Activated CD8-positive, alpha-beta T cell treated with anti-CD3 and anti-CD28 coated beads, Interleukin-2, amount 10 ng/mL, durations not matched to agents 7 days and 5 days (primary cell): ENCODE data around the gene ATG14. TPM values are rescaled to one million over a fixed set of nuclear protein-coding genes. Genes with fewer than 3 reads are reported as not detected.
"Not testable (repeated sequence)": the region's sequence is repeated elsewhere in the genome, so short reads cannot be mapped to it uniquely, and the experiment has no call there.

Experiments used
- ATAC-seq: fragments of 150-1000 bp; cut with Tn5 transposase; one replicate; pipeline ENCODE4 v1.10.0; 2021; ENCODE audit warnings: moderate library complexity
- CTCF ChIA-PET: fragments of 350-600 bp; sonication (Branson Sonifier 250); formaldehyde crosslinking; loops from one replicate; lab custom pipeline; 2021; ENCODE audit warnings: antibody characterized with exemption; lab: Charles Lee
- POLR2A ChIA-PET: fragments of 350-600 bp; sonication (Branson Sonifier 250); formaldehyde crosslinking; loops from one replicate; lab custom pipeline; 2021; ENCODE audit warnings: antibody characterized with exemption; lab: Charles Lee
- DNase-seq: peaks from one replicate; pipeline ENCODE4 v3.0.0-alpha.2; 2020
- H3K27ac Mint-ChIP-seq: one replicate; pipeline ENCODE4 v1.8.0; 2021; ENCODE audit warnings: mild to moderate bottlenecking, mixed read lengths
- H3K27me3 Mint-ChIP-seq: one replicate; pipeline ENCODE4 v1.8.0; 2021; ENCODE audit warnings: low read depth, mixed read lengths
- H3K36me3 Mint-ChIP-seq: one replicate; pipeline ENCODE4 v1.8.0; 2021; ENCODE audit warnings: low read depth, mixed read lengths
- H3K4me1 Mint-ChIP-seq: one replicate; pipeline ENCODE4 v1.8.0; 2021; ENCODE audit warnings: low read depth, mixed read lengths
- H3K4me3 Mint-ChIP-seq: one replicate; pipeline ENCODE4 v1.8.0; 2021; ENCODE audit warnings: mild to moderate bottlenecking, mixed read lengths
- H3K9me3 Mint-ChIP-seq: one replicate; pipeline ENCODE4 v1.8.0; 2022; ENCODE audit warnings: mixed read lengths; ENCODE audit not compliant: insufficient read depth
- total RNA-seq, 2 experiments: library from RNA; stranded (reverse); gene quantifications; one replicate each; pipeline ENCODE4 v1.2.3, GENCODE V29; 2021

Gene ATG14
- total RNA-seq, 2 experiments from 2014 or later = 4.4 to 4.6 TPM

DNA sequence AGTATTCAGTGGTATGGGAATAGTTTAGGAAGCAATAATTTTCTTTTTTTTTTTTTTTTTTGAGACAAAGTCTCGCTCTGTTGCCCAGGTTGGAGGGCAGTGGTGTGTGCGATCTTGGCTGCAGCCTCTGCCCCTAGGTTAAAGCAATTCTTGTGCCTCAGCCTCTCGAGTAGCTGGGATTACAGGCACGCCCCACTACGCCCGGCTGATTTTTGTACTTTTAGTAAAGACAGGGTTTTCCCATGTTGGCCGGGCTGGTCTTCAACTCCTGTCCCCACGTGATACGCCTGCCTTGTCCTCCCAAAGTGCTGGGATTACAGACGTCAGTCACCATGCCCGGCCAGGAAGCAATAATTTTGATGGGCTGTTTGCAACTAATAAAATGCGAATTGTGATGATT is 62.1 kb downstream of the ATG14 start:
- H3K4me1 Mint-ChIP-seq = peaks cover 28% of the 10 kb centered on the region
- H3K27ac Mint-ChIP-seq = no peak overlapping the region
- ChIA-PET CTCF (interaction anchor here (0.9 to 4.3 kb wide), 10 partner anchors 12 to 104 kb away, joined by 3 to 19 read pairs (median 4); no protein-coding TSS in a partner anchor), POLR2A (interaction anchor here (0.8 kb wide), 1 partner anchor 78 kb away, joined by 3 read pairs; no protein-coding TSS in a partner anchor)
- no peaks in the 10 kb centered on the region for H3K9me3 Mint-ChIP-seq
- no peak for ATAC-seq
- DNase-seq = no peak
- H3K36me3 Mint-ChIP-seq = peaks cover 9% of the 10 kb centered on the region
- H3K27me3 Mint-ChIP-seq = no peaks in the 10 kb centered on the region
- H3K4me3 Mint-ChIP-seq = no peak overlapping the region

DNA sequence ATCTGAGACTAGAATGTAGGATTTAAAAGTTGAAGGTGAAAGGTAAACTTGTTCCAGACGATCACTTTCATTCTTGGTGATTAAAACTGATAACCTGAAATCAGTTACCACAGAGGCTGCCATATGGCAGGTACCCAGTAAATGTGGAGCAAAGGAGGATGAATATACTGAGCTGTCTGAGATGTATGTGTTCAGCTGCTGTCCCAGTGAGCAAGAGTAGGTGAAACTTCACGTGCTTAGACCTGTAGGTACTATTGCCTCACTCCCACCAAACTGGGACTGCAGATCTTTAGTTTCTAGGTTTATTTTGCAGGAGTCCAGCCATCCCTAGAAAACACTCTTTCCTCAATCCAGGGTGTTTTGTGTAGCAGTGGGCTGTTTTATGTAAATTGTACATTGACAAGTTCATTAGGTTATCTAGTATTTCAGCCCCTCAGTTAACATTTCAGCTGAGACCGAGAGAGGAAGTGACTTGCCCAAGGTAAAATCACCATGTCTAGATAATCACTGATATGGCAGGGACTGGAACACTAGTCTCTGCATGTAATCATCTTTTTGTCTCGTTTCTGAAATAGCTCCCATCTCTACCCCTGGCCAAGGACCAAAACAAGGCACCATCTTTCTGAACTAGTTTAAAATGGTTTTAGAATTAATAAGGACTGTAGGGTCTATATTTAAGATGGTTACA is 62.7 kb downstream of the ATG14 start:
- ChIA-PET CTCF (interaction anchor here (1.2 to 4.3 kb wide), 3 partner anchors 17 to 78 kb away, joined by 3 to 19 read pairs (median 11); no protein-coding TSS in a partner anchor), POLR2A (no interaction called here)
- Mint-ChIP-seq H3K27ac (no peak overlapping the region), H3K27me3 (no peaks in the 10 kb centered on the region), H3K4me3 (no peak overlapping the region), H3K9me3 (no peaks in the 10 kb centered on the region), H3K36me3 (peaks cover 9% of the 10 kb centered on the region), H3K4me1 (peaks cover 22% of the 10 kb centered on the region)
- no peak for ATAC-seq
- no peak for DNase-seq

DNA sequence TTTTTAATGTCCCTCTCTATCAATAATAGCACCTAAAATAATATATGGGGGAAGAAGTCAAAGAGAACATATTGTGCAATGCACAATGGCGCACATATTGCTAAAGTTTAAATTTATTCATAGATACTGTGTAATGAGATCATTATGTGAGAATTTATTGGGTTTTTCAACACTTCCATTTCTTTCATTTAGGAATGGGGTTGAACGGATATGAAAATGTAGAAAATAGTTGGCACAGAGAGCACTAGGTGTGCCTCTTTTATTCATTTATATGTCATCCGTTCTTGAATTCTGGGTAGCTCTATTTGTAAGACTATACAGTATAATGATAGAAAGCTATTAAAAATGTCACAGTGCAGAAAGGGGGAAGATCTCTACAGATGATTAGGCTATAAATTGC is 63.9 kb downstream of the ATG14 start:
- Mint-ChIP-seq H3K36me3 (peaks cover 9% of the 10 kb centered on the region), H3K27me3 (no peaks in the 10 kb centered on the region), H3K27ac (no peak overlapping the region), H3K4me3 (no peak overlapping the region), H3K4me1 (peaks cover 17% of the 10 kb centered on the region), H3K9me3 (no peaks in the 10 kb centered on the region)
- no peak for DNase-seq
- ChIA-PET POLR2A (interaction anchor here (0.5 to 0.7 kb wide), 2 partner anchors 10 to 20 kb away, joined by 3 read pairs; no protein-coding TSS in a partner anchor), CTCF (interaction anchor here (0.9 to 2.9 kb wide), 5 partner anchors 12 to 102 kb away, joined by 3 to 19 read pairs (median 4); partner anchors contain the start of gene FBXO34)
- no peak for ATAC-seq

DNA sequence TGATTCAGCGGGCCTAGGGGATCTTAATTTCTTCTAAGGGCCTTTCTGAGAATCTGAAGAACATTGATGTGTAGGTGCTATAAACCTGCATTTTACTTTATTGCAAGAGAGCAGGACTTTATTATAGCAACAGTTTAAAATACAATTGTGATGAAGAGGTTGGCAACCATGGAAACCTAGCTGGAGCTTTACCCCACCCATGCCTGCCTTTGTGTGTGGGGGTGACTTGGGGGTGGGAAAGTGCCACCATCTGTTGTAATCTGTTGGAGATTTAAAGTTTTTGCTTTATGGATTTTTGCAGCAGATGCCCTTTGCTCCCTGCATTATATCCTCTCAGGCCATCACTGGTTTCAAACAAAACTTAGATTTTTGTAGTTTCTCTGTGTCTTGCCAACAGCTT is 64.6 kb downstream of the ATG14 start:
- ChIA-PET POLR2A (interaction anchor here (0.7 kb wide), 1 partner anchor 9 kb away, joined by 3 read pairs; no protein-coding TSS in a partner anchor), CTCF (interaction anchor here (1.0 to 2.9 kb wide), 5 partner anchors 8 to 81 kb away, joined by 3 to 19 read pairs (median 4); partner anchors contain the start of gene FBXO34)
- no peak for ATAC-seq
- peaks cover 7% of the 10 kb centered on the region for H3K36me3 Mint-ChIP-seq
- H3K27me3 Mint-ChIP-seq = no peaks in the 10 kb centered on the region
- H3K9me3 Mint-ChIP-seq = no peaks in the 10 kb centered on the region
- no peak overlapping the region for H3K27ac Mint-ChIP-seq
- H3K4me1 Mint-ChIP-seq = peaks cover 17% of the 10 kb centered on the region
- H3K4me3 Mint-ChIP-seq = no peak overlapping the region
- DNase-seq = no peak

DNA sequence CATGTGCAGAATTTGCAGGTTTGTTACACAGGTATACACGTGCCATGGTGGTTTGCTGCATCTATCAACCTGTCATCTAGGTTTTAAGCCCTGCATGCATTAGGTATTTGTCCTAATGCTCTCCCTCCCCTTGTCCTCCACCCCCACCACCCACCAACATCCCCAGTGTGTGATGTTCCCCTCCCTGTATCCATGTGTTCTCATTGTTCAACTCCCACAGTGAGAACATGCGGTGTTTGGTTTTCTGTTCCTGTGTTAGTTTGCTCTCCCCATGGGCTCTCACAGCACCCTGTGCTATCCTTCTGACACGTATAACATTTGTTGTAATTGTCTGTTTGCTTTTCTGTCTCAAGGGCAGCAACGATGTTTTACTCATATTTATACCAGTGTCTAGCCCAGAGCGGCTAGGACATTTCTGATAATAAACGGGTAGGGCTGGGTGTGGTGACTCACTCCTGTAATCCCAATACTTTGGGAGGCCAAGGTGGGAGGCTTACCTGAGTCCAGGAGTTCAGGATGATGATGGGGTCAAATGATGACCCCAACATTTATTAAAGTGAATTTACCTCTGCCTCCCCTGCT is 67.0 kb downstream of the ATG14 start:
- H3K27me3 Mint-ChIP-seq, POLR2A ChIA-PET, H3K9me3 Mint-ChIP-seq, H3K27ac Mint-ChIP-seq, H3K4me3 Mint-ChIP-seq, DNase-seq, ATAC-seq, H3K36me3 Mint-ChIP-seq: not testable (repeated sequence)
- CTCF ChIA-PET = interaction anchor here (1.9 to 2.8 kb wide), 3 partner anchors 10 to 74 kb away, joined by 7 to 17 read pairs (median 12); partner anchors contain the start of gene FBXO34
- H3K4me1 Mint-ChIP-seq = peaks cover 24% of the 10 kb centered on the region

DNA sequence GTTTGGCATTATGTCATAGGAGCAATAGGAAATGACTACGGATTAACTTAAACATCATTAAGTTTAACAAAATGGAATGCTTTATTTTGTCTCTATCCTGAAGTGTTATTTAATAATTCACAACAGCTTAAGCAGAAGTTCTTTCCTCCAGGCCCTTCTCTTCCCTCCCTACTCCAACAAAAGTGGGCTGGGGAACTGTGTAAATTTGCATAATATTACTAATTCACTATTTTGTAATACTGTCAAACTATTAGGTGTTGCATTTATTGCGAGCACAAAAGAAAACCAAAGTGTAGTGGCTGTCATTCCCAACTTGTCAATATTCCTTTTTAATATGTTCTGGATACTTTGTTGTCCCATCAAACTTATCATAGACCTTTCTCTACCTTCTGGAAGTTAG is 69.8 kb downstream of the ATG14 start:
- CTCF ChIA-PET = interaction anchor here (2.8 kb wide), 1 partner anchor 12 kb away, joined by 12 read pairs; no protein-coding TSS in a partner anchor
- H3K9me3 Mint-ChIP-seq = no peaks in the 10 kb centered on the region
- no peaks in the 10 kb centered on the region for H3K27me3 Mint-ChIP-seq
- H3K4me1 Mint-ChIP-seq = peaks cover 28% of the 10 kb centered on the region
- POLR2A ChIA-PET = no interaction called here
- H3K4me3 Mint-ChIP-seq = no peak overlapping the region
- DNase-seq (no peak), ATAC-seq (no peak)
- H3K27ac Mint-ChIP-seq = no peak overlapping the region
- peaks cover 2% of the 10 kb centered on the region for H3K36me3 Mint-ChIP-seq

DNA sequence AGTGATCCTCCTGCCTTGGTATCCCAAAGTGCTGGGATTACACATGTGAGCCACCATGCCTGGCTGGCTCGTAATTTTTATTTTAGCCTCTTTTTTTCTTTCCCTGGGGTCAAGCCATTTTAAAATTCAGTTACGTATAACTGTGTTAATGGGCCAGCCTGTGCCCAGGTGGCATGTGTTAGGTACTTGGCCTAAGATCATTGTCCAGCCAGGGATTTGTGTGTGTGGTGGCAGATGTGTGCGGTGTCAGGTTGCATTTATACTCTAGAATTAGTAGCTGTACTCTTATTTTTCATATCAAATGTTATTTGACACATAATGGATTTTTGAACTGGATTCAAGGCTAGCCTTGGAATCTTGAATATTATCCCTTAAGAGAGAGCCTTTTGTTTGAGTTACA is 71.1 kb downstream of the ATG14 start:
- Mint-ChIP-seq H3K27me3 (no peaks in the 10 kb centered on the region), H3K9me3 (no peaks in the 10 kb centered on the region), H3K4me1 (peaks cover 36% of the 10 kb centered on the region), H3K4me3 (no peak overlapping the region), H3K36me3 (peaks cover 2% of the 10 kb centered on the region), H3K27ac (no peak overlapping the region)
- CTCF ChIA-PET = interaction anchor here (1.4 to 3.5 kb wide), 2 partner anchors 10 to 15 kb away, joined by 3 to 26 read pairs; no protein-coding TSS in a partner anchor
- no peak for ATAC-seq
- no peak for DNase-seq
- POLR2A ChIA-PET = interaction anchor here (0.6 kb wide), 1 partner anchor 13 kb away, joined by 3 read pairs; no protein-coding TSS in a partner anchor

DNA sequence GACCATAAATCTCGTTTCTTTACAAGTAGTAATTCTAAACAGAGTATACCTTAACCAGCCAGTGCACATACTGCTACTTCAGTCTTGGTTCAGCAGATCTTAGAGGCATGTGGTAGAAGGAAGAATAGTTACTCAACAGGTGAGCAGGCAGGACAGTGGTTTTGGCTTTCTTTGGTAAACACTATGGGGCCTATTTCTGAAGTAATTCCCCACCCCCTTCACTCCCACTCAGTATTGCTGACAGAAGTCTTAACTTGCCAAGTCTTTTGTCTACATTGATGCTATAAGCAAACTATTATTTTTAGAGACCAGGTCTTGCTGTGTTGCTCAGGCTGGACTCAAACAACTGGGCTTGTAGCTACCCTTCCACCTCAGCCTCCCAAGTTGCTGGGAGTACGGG is 71.9 kb downstream of the ATG14 start:
- POLR2A ChIA-PET = interaction anchor here (0.6 kb wide), 1 partner anchor 14 kb away, joined by 3 read pairs; no protein-coding TSS in a partner anchor
- DNase-seq (no peak), ATAC-seq (no peak)
- Mint-ChIP-seq H3K27me3 (no peaks in the 10 kb centered on the region), H3K36me3 (peaks cover 4% of the 10 kb centered on the region), H3K4me1 (peaks cover 43% of the 10 kb centered on the region), H3K9me3 (no peaks in the 10 kb centered on the region), H3K4me3 (no peak overlapping the region), H3K27ac (peak overlapping the region; percentile 14)
- CTCF ChIA-PET = interaction anchor here (0.6 to 3.5 kb wide), 4 partner anchors 11 to 69 kb away, joined by 3 to 26 read pairs (median 3); no protein-coding TSS in a partner anchor

DNA sequence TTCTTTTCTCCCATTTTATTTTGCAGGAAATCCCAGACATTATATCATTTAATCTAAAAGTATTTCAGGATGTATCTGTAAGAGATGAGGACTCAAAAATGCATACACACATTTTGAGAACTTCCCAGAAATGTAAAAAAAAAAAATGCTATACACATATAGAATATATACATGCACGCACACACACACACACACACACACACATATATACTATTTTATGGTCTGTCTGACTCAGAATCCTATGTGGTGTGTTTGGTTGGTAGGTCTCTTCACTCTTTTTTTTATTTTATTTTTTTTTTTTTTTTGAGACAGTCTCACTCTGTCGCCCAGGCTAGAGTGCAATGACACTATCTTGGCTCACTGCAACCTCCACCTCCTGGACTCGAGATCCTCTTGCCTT is 74.9 kb downstream of the ATG14 start:
- ATAC-seq = no peak
- CTCF ChIA-PET = interaction anchor here (1.0 to 1.3 kb wide), 2 partner anchors 10 to 18 kb away, joined by 3 to 8 read pairs; no protein-coding TSS in a partner anchor

DNA sequence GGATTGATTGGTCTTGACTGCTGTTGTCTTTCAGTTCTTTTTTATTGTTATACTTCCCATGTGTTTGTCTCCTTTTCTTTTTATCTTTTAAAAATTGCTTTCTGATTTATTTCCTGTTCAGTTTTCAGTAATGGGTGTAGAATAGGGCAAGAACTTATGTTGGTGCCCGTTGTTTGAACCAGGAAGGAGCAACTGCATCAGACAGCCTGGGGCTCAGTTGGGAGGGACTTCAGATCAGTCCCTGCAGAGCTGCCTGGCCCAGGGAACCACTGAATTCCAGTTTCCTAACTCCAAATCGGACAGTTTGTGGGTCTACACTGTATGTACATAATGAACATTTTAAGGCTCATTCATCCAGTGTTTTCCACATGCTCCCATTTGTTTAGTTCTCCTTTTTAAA is 75.5 kb downstream of the ATG14 start:
- Mint-ChIP-seq H3K27me3 (no peaks in the 10 kb centered on the region), H3K36me3 (peaks cover 5% of the 10 kb centered on the region), H3K4me3 (no peak overlapping the region), H3K4me1 (peaks cover 71% of the 10 kb centered on the region), H3K9me3 (no peaks in the 10 kb centered on the region), H3K27ac (peak overlapping the region; percentile 17)
- DNase-seq = peak; percentile 46
- ATAC-seq = no peak
- CTCF ChIA-PET = interaction anchor here (1.0 to 1.3 kb wide), 2 partner anchors 11 to 18 kb away, joined by 3 to 8 read pairs; no protein-coding TSS in a partner anchor
- POLR2A ChIA-PET = no interaction called here

More for the DNA sequence above, 74.9 kb downstream of the ATG14 start:
- POLR2A ChIA-PET = no interaction called here
- H3K4me3 Mint-ChIP-seq = no peak overlapping the region
- peak overlapping the region; percentile 17 for H3K27ac Mint-ChIP-seq
- H3K27me3 Mint-ChIP-seq = no peaks in the 10 kb centered on the region
- no peak for DNase-seq
- H3K36me3 Mint-ChIP-seq = peaks cover 5% of the 10 kb centered on the region
- peaks cover 72% of the 10 kb centered on the region for H3K4me1 Mint-ChIP-seq
- no peaks in the 10 kb centered on the region for H3K9me3 Mint-ChIP-seq

DNA sequence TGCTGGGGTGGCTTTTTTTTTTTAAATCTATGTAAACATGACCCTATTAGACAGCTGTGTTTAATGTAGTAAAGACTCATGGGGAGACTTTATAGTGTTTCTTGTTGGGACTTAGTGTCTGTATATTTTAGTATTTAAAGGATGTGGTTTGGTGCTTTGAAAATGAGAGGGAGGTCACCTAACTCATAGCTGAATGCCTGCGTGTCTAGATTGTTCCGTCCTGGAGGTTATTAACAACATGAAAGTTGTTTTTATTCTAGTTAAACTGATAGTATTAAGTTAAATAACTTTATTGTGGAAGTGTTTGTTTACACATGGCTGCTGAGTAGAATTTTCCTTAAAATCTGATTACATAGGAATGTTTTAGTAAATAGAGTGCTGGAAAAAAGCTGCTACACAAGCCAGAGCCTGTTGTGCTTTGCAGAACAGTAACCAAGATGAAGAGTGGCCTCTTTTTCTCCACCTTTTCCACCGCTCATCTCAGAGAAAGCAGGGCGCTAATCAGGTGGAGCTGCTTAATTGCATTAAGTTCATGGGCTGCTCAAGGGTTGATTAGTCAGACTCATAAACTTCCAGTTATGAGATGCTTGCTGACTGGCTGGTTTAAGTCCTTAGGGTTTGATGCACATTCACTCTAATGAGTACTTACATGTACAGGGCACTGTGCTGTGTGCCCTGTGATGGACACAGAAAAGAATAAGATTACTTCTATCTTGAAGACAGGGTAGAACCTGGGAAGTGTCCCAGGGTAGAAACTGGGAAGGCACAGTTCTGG is 77.7 kb downstream of the ATG14 start:
- POLR2A ChIA-PET = interaction anchor here (0.9 to 1.1 kb wide), 2 partner anchors 21 to 56 kb away, joined by 3 to 4 read pairs; no protein-coding TSS in a partner anchor
- ATAC-seq (peak; percentile 37), DNase-seq (no peak)
- H3K36me3 Mint-ChIP-seq = peaks cover 5% of the 10 kb centered on the region
- H3K27ac Mint-ChIP-seq = peak overlapping the region; percentile 83
- CTCF ChIA-PET = interaction anchor here (0.7 to 3.4 kb wide), 15 partner anchors 12 to 122 kb away, joined by 3 to 36 read pairs (median 4); partner anchors contain the start of gene FBXO34
- H3K27me3 Mint-ChIP-seq = no peaks in the 10 kb centered on the region
- no peaks in the 10 kb centered on the region for H3K9me3 Mint-ChIP-seq
- H3K4me1 Mint-ChIP-seq = peaks cover 66% of the 10 kb centered on the region
- H3K4me3 Mint-ChIP-seq = peak overlapping the region; percentile 64
